SK-N-MC (cell line): ENCODE results near the gene LRBA.
A peak's percentile ranks its signal among the peaks of the same experiment; 100 is the strongest.

Experiments used
- DNase-seq: peaks from one replicate; pipeline ENCODE4 v3.0.0-alpha.2; 2011; ENCODE audit warnings: low read depth, low spot score
- H3K27ac ChIP-seq: fragments of 200-600 bp; sonication (generic); 2 replicates; pipeline ENCODE4 v1.5.1; 2016; ENCODE audit warnings: mixed run types
- H3K36me3 ChIP-seq: fragments of 200-600 bp; sonication (generic); 2 replicates; pipeline ENCODE4 v1.6.1; 2017; ENCODE audit warnings: antibody characterized with exemption, low read length, mixed read lengths; ENCODE audit not compliant: insufficient read depth
- H3K4me3 ChIP-seq: fragments of 200-600 bp; sonication (generic); 2 replicates; pipeline ENCODE4 v1.5.1; 2016
- H3K9ac ChIP-seq: fragments of 200-600 bp; sonication (generic); 2 replicates; pipeline ENCODE4 v1.8.0; 2017; ENCODE audit warnings: mixed run types, mixed read lengths; ENCODE audit not compliant: insufficient read length
- H3K9me3 ChIP-seq: fragments of 200-600 bp; sonication (generic); 2 replicates; pipeline ENCODE4 v1.6.1; 2017; ENCODE audit warnings: low read depth, mild to moderate bottlenecking, antibody characterized with exemption, low read length, moderate library complexity, mixed read lengths
- EZH2 ChIP-seq: fragments of 200-600 bp; sonication (generic); IDR thresholded peaks from one replicate; pipeline ENCODE4 v1.6.1; 2017; ENCODE audit warnings: antibody characterized with exemption
- FOXP2 ChIP-seq: optimal IDR thresholded peaks from 2 replicates; pipeline ENCODE3; 2011; ENCODE audit warnings: mild to moderate bottlenecking, moderate library complexity; ENCODE audit not compliant: insufficient read depth; ENCODE audit errors: extremely low read length, control extremely low read depth
- POLR2AphosphoS5 ChIP-seq: IDR thresholded peaks from 2 replicates; pipeline ENCODE4 v1.6.1; 2012; ENCODE audit warnings: mild to moderate bottlenecking, low read depth, low read length, borderline replicate concordance

LRBA gene

DNA sequence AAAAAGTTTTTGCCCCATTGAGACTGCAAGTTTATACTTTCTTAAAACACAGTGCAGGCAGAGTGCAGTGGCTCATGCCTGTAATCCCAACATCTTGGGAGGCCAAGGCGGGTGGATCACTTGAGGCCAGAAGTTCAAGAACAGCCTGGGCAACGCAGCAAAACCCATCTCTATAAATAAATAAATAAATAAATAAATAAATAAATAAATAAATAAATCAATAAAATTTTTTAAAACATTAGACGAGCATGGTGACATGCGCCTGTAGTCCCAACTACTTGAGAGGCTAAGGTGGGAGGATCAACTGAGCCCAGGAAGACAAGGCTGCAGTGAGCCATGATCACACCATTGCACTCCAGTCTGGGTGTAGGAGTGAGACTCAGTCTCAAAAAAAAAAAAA is 213.3 kb downstream of the LRBA start:
- Histone ChIP-seq H3K9me3 (no peaks in the 10 kb centered on the region), H3K27ac (no peak overlapping the region), H3K36me3 (no peaks in the 10 kb centered on the region), H3K4me3 (no peak overlapping the region), H3K9ac (no peak overlapping the region)
- no peak for TF ChIP-seq POLR2AphosphoS5
- TF ChIP-seq EZH2: no peak
- no peak for TF ChIP-seq FOXP2
- DNase-seq: no peak

GRCh38 chr4:150799207-150799606 is 215.9 kb downstream of the LRBA start:
- no peaks in the 10 kb centered on the region for H3K9me3 ChIP-seq
- DNase-seq: no peak
- no peak overlapping the region for H3K4me3 ChIP-seq
- H3K9ac ChIP-seq: no peak overlapping the region
- H3K36me3 ChIP-seq: no peaks in the 10 kb centered on the region
- no peak overlapping the region for H3K27ac ChIP-seq
- no peak for TF ChIP-seq EZH2
- TF ChIP-seq POLR2AphosphoS5: no peak
- no peak for TF ChIP-seq FOXP2

DNA sequence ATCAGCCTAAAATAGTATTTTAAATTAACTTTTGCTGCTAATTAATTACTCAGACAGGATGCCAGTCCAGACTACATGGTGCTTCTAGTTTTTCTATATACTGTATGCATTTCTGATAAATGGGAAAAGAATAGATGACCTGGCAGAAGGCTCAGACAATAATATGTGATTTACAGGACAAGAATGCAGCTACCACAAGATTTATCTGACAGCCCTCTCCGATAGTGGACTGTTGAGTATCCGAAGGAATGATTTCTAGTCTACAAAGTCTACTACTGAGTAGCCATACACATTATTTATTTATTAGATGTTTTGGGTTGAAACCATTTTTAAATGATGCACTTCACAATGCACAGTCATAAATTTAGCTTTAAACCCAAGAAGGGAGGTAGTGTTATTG is 220.4 kb downstream of the LRBA start:
- TF ChIP-seq FOXP2: no peak
- TF ChIP-seq EZH2: no peak
- no peak for TF ChIP-seq POLR2AphosphoS5
- no peak overlapping the region for H3K4me3 ChIP-seq
- no peaks in the 10 kb centered on the region for H3K36me3 ChIP-seq
- no peak for DNase-seq
- no peak overlapping the region for H3K27ac ChIP-seq
- no peak overlapping the region for H3K9ac ChIP-seq
- H3K9me3 ChIP-seq: no peaks in the 10 kb centered on the region

- TF ChIP-seq POLR2AphosphoS5 (peak; percentile 82; the same call in 1 of the 2 replicates), EZH2 (no peak), FOXP2 (peak; percentile 81)
- Histone ChIP-seq H3K27ac (no peak overlapping the region), H3K9me3 (no peaks in the 10 kb centered on the region), H3K4me3 (peak overlapping the region; percentile 1; the same call in 1 of the 2 replicates), H3K36me3 (no peaks in the 10 kb centered on the region), H3K9ac (no peak overlapping the region)
- peak; percentile 98 for DNase-seq
Observed at GRCh38 chr4:150789864-150790263, 225.2 kb downstream of the LRBA start.

DNA sequence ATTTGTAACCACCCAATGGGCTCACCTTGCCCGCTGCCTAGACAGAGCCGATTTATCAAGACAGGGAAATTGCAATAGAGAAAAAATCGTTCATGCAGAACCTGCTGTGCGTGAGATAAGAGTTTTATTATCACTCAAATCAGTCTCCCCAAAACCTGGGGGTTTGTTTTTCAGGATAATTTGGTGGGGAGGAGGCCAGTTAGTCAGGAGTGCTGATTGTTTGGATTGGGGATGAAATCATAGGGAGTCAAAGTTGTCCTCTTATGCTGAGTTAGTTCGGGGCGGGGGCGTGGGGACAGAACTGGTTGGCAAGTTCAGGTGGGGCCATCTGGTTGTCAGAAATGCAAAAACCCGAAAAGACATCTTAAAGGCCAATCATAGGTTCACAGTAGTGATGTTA is 230.1 kb downstream of the LRBA start:
- Histone ChIP-seq H3K9me3 (no peaks in the 10 kb centered on the region), H3K9ac (no peak overlapping the region), H3K27ac (no peak overlapping the region), H3K36me3 (no peaks in the 10 kb centered on the region), H3K4me3 (no peak overlapping the region)
- TF ChIP-seq EZH2: no peak
- no peak for TF ChIP-seq POLR2AphosphoS5
- no peak for TF ChIP-seq FOXP2
- DNase-seq: no peak

- TF ChIP-seq POLR2AphosphoS5: no peak
- no peak for TF ChIP-seq FOXP2
- TF ChIP-seq EZH2: no peak
- no peak overlapping the region for H3K27ac ChIP-seq
- H3K9me3 ChIP-seq: no peaks in the 10 kb centered on the region
- H3K4me3 ChIP-seq: no peak overlapping the region
- no peaks in the 10 kb centered on the region for H3K36me3 ChIP-seq
- no peak for DNase-seq
- H3K9ac ChIP-seq: no peak overlapping the region
Observed at GRCh38 chr4:150784305-150784704, 230.8 kb downstream of the LRBA start.

GRCh38 chr4:150782921-150783320 is 232.2 kb downstream of the LRBA start:
- H3K36me3 ChIP-seq: no peaks in the 10 kb centered on the region
- H3K4me3 ChIP-seq: no peak overlapping the region
- TF ChIP-seq POLR2AphosphoS5 (no peak), FOXP2 (no peak), EZH2 (no peak)
- H3K9me3 ChIP-seq: no peaks in the 10 kb centered on the region
- DNase-seq: no peak
- no peak overlapping the region for H3K27ac ChIP-seq
- no peak overlapping the region for H3K9ac ChIP-seq

GRCh38 chr4:150782311-150782710 is 232.8 kb downstream of the LRBA start:
- no peak overlapping the region for H3K4me3 ChIP-seq
- H3K9ac ChIP-seq: no peak overlapping the region
- H3K36me3 ChIP-seq: no peaks in the 10 kb centered on the region
- no peak overlapping the region for H3K27ac ChIP-seq
- TF ChIP-seq FOXP2 (no peak), EZH2 (no peak), POLR2AphosphoS5 (no peak)
- no peaks in the 10 kb centered on the region for H3K9me3 ChIP-seq
- DNase-seq: no peak

DNA sequence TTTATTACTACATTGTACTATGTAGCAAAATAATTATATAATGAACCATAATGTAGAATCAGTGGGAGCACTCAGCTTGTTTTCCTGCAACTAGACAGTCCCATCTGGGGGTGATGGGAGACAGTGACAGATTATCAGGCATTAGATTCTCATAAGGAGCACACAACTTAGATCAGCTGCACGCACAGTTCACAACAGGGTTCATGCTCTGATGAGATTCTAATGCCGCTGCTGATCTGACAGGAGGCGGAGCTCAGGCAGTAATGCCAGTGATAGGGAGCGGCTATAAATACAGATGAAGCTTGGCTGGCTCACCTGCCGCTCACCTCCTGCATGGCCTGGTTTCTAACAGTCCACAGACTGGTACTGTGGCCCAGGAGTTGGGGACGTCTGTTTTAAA is 233.9 kb downstream of the LRBA start:
- no peak for DNase-seq
- no peak overlapping the region for H3K4me3 ChIP-seq
- no peak overlapping the region for H3K27ac ChIP-seq
- no peaks in the 10 kb centered on the region for H3K36me3 ChIP-seq
- no peaks in the 10 kb centered on the region for H3K9me3 ChIP-seq
- TF ChIP-seq POLR2AphosphoS5 (no peak), FOXP2 (no peak), EZH2 (no peak)
- no peak overlapping the region for H3K9ac ChIP-seq
